Neural crest cell (in vitro differentiated cells): ENCODE data around the gene ADPRM. TPM values are rescaled to one million over a fixed set of nuclear protein-coding genes. Genes with fewer than 3 reads are reported as not detected.
A peak's percentile ranks its signal among the peaks of the same experiment; 100 is the strongest.

ENCODE experiments used
- DNase-seq: peaks from one replicate; pipeline ENCODE4 v3.0.0; 2021; ENCODE audit warnings: low read depth, mixed read lengths, low spot score
- H3K27ac Mint-ChIP-seq: one replicate; pipeline ENCODE4 v1.8.0; 2021; ENCODE audit warnings: mild to moderate bottlenecking, mixed read lengths; ENCODE audit not compliant: unreplicated experiment
- H3K27me3 Mint-ChIP-seq: 2 replicates; pipeline ENCODE4 v1.8.0; 2021; ENCODE audit warnings: low read depth, mild to moderate bottlenecking, mixed read lengths
- H3K36me3 Mint-ChIP-seq: 2 replicates; pipeline ENCODE4 v1.8.0; 2021; ENCODE audit warnings: low read depth, mild to moderate bottlenecking, mixed read lengths
- H3K4me1 Mint-ChIP-seq: 2 replicates; pipeline ENCODE4 v1.8.0; 2021; ENCODE audit warnings: mixed read lengths
- H3K4me3 Mint-ChIP-seq: one replicate; pipeline ENCODE4 v1.8.0; 2021; ENCODE audit warnings: mild to moderate bottlenecking, mixed read lengths
- H3K9me3 Mint-ChIP-seq: 2 replicates; pipeline ENCODE4 v1.8.0; 2021; ENCODE audit warnings: mixed read lengths
- CTCF ChIP-seq: fragments of 200-600 bp; sonication (generic); conservative IDR thresholded peaks from 2 replicates; pipeline ENCODE4 v1.5.0; 2021; ENCODE audit warnings: antibody characterized with exemption, mild to moderate bottlenecking
- total RNA-seq: library from RNA; stranded (reverse); gene quantifications from 2 replicates; pipeline ENCODE4 v1.2.1, GENCODE V29; 2021

Gene ADPRM
- total RNA-seq, 1 donor from 2014 or later = 9.8 TPM

DNA sequence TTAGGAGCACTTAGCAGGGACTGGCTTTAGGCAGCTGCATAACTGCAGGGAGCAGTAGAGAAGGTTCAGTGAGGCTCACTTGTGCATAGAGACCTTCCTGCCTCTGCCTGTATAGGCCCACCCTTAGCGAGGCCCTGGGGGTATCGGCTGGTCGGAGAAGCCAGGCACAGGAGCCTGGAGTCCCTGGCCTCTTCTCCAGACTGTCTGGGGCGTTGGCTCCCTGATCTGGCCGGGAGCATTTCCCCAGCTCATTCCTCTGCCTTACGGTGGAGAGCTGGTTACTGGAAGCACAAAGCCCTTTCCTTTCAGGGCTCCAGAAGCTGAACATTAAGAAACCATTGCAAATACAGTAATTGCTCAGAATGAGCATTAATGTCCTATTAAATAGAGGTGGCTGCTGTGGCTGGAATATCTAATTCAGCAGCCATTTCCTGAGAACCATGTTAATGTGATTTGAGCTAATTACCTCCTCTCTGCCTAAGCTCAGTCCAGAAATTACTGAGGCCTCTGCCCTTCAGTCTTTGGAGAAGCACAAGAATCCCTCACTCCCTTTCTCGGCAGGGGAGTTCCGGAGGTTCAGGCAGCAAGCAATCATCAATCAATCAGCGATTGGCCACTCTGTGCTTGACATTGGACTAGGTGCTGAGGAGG lies 51.3 kb downstream of the ADPRM start:
- Mint-ChIP-seq H3K4me1 (peaks cover 20% of the 10 kb centered on the region), H3K4me3 (no peak overlapping the region), H3K27ac (no peak overlapping the region), H3K27me3 (peaks cover 2% of the 10 kb centered on the region), H3K9me3 (no peaks in the 10 kb centered on the region), H3K36me3 (no peaks in the 10 kb centered on the region)
- TF ChIP-seq CTCF = no peak
- DNase-seq = no peak

GRCh38 chr17:10750210-10750609 lies 52.8 kb downstream of the ADPRM start:
- H3K9me3 Mint-ChIP-seq = no peaks in the 10 kb centered on the region
- no peaks in the 10 kb centered on the region for H3K36me3 Mint-ChIP-seq
- DNase-seq = no peak
- no peak overlapping the region for H3K27ac Mint-ChIP-seq
- H3K4me3 Mint-ChIP-seq = no peak overlapping the region
- no peak for TF ChIP-seq CTCF
- H3K4me1 Mint-ChIP-seq = peaks cover 24% of the 10 kb centered on the region
- H3K27me3 Mint-ChIP-seq = peaks cover 7% of the 10 kb centered on the region

DNA sequence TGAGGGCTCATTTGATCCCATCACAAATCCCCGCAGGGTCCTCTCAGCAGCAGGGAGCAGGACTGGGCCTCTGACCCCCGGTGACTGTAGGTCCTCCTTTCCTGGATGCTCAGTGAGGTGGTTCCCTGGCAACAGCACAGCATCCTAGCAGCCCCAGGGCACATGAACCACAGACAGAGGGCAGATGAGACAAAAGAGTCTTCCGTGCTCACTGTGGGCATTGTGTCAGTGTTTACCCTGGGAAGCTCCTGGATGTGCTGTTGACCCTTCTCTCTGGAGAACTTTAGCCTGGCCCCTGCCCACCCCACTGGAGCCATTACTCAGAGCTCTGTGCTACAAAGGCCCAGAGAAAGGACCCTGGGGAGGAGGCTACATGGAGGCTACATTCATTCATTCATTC lies 54.2 kb downstream of the ADPRM start:
- Mint-ChIP-seq H3K36me3 (no peaks in the 10 kb centered on the region), H3K4me3 (no peak overlapping the region), H3K9me3 (no peaks in the 10 kb centered on the region), H3K4me1 (peaks cover 32% of the 10 kb centered on the region), H3K27ac (no peak overlapping the region), H3K27me3 (peaks cover 20% of the 10 kb centered on the region)
- DNase-seq = no peak
- TF ChIP-seq CTCF = no peak

DNA sequence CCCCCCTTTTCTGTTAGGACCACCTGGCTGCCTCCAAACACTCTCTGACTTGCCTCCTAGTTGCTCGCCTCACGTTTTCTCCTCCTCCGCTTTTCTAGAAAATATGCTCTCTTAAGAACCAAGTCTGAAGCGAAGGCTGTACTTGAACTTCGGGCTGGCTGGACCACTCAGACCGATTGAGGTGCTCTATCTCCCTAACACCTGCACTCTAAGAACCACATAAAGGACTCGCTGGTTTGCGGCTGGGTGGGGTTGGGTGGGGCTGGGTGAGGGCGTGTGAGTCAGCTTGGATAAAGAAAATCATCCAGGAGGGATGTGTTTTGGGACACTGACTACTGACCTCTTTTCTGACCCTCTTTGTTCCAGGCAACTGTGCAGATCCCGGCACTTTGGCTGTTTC lies 55.3 kb downstream of the ADPRM start:
- H3K4me3 Mint-ChIP-seq = no peak overlapping the region
- H3K27ac Mint-ChIP-seq = no peak overlapping the region
- H3K27me3 Mint-ChIP-seq = peaks cover 21% of the 10 kb centered on the region
- TF ChIP-seq CTCF = no peak
- H3K4me1 Mint-ChIP-seq = peaks cover 34% of the 10 kb centered on the region
- no peaks in the 10 kb centered on the region for H3K36me3 Mint-ChIP-seq
- H3K9me3 Mint-ChIP-seq = no peaks in the 10 kb centered on the region
- no peak for DNase-seq

GRCh38 chr17:10754109-10754508 lies 56.7 kb downstream of the ADPRM start:
- TF ChIP-seq CTCF = peak; percentile 53
- peak; percentile 34 for DNase-seq
- Mint-ChIP-seq H3K4me1 (peaks cover 31% of the 10 kb centered on the region), H3K27me3 (peaks cover 21% of the 10 kb centered on the region), H3K9me3 (no peaks in the 10 kb centered on the region), H3K27ac (no peak overlapping the region), H3K4me3 (no peak overlapping the region), H3K36me3 (no peaks in the 10 kb centered on the region)
